HG02610 (cell line): ENCODE results near the gene GLA.

Experiments used
- ATAC-seq: cut with Tn5 transposase; IDR thresholded peaks from one replicate; pipeline ENCODE4 v1.9.1; 2021; ENCODE audit warnings: mild to moderate bottlenecking, moderate library complexity; ENCODE audit not compliant: unreplicated experiment

Gene GLA

GRCh38 chrX:101398694-101399093 lies 9.0 kb downstream of the GLA start:
- ATAC-seq, result no peak

GRCh38 chrX:101397779-101398178 lies 9.9 kb downstream of the GLA start:
- ATAC-seq, result no peak

GRCh38 chrX:101395789-101396188 lies 11.9 kb downstream of the GLA start:
- ATAC-seq, result no peak

DNA sequence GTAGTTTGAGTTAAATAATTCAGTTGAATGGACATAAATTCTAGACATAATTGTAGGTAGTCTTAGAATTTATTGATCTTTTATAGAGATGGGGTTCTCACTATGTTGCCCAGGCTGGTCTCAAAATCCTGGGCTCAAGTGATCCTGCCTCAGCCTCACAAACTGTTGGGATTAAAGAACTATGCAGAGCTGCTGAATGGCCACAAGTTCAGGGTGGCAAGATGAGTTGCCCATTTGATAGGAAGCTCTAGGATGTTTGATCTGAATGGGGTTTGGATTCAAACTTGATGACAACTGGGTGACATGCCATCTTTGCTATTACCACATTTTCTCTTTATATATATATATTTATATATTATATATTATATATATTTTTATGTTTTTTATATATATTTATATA lies 13.4 kb downstream of the GLA start:
- ATAC-seq, result no peak

DNA sequence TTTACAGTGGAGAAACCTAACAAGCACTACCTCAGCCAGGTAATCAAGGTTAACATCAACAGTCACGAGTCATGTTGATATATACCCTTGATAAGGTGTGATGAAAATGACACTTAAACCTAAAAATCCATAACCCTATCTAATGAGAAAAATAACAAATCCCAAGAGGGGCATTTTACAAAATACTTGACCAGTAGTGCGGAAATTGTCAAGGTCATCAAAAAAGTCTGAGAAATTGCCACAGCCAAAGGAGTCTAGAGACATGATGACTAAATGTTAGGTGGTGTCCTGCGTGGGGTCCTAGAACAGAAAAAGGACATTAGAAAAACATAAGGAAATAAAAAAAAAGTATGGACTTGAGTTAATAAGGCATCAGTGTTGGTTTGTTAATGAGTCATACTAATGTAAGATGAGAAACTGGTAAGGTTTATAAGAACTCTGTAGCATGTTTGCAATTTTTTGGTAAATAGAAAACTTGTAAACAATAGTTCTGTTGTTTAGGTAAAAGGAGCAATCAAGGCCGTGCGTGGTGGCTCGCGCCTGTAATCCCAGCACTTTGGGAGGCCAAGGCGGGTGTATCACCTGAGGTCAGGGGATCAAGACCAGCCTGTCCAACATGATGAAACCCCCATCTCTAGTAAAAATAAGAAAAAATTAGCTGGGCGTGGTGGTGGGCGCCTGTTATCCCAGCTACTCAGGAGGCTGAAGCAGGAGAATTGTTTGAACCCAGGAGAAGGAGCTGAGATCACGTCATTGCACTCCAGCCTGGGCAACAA lies 14.0 kb downstream of the GLA start:
- no peak for ATAC-seq

DNA sequence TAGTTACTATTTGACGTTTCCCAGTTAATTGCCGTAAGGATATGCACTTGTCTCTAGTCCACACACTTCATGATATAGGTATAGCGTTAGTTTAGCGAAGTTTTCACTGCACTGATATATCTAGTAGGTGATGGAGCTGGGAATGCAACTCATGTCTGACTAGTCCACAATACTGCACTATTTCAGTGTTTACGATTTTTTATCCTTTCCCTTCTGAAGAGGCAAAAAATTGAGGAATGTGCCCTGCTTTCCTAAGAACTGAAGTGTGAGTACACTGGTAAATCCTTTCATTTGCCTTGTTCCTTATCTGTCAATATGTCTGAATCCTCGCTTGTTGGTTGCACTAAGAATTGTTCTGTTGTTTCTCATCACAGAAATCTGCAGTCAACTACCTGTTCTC lies 15.9 kb downstream of the GLA start:
- ATAC-seq, result no peak

GRCh38 chrX:101390664-101391525 lies 16.8 kb downstream of the GLA start, which contains the start of gene RPL36A:
Gene RPL36A, plus strand, starts transcription at chrX:101391011. Its CDS starts 33 bp downstream, at chrX:101391044.
- ATAC-seq, result peak; percentile 86

DNA sequence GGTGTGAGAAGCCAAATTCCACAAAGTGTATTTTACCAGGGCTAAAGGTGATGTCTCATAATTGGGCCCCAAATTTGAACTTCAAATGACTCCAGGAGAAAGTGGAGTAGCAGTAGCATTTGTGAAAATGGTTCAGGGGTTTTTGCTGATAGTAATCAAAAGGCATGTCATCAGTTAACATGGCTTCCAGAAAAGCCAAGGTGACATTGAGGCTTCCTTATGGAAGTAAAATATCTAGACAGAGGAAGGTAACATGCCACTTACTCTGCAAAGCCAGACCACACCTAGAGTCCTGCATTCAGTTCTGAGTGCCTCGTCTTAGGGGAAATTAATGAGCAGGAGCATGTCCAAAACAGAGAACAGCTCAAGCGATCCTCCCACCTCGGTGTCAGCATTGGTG lies 19.1 kb downstream of the GLA start:
- ATAC-seq, result no peak

DNA sequence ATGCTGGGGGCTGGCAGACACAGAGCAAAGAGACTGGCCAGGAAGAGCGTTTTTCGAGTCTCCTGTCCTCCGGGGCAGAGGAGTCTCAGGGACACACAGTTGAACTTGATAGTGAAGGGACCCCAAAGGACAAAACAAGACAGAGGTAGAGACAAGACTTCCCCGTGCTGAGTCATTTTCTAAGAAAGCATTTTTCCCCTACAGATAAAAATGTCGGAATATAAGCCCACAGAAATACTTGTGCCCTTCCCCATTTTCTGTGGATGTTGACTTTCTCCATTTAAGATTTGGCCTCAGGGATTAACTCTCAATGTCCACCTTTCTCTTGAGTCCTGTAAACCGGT lies 21.2 kb downstream of the GLA start:
- ATAC-seq, result no peak

- ATAC-seq, result peak; percentile 67
These were observed 21.8 kb downstream of the GLA start, which contains the start of gene BTK for GRCh38 chrX:101385795-101386541. Gene BTK, minus strand, starts transcription at chrX:101386191. Its CDS starts 10,907 bp downstream, at chrX:101375284.

DNA sequence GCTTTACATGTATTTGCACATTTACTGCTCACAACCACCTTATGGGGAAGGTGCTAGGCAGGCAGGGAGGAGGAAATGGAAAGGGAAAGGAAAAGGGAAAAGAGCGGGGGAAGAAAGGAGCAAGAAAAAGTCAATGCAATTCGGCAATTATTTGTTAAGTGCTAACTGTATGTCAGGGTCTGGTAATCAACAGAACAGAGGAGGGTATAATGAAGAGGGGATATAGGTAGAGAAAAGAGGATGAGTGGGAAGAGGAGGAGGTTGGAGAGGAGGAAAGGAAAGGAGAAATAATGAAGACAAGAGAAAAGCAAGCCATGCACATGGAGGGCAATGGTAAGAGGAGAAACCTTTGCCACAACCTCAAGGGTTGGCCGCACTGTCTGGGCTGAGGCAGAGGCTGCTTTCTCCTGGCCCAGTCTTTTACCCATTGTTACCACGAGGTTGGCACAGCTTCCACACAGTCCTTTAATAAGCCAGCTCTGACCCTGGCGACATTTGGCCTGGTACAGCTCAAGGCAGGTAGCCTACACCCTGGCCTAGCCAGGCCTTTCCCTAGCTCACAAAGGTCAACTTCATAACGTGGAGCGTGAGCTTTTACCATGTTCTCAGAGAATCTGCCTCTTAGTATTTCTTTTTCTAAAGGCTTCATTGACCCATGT lies 22.6 kb downstream of the GLA start:
- no peak for ATAC-seq

GRCh38 chrX:101383679-101384205 lies 24.0 kb downstream of the GLA start:
- peak; percentile 81 for ATAC-seq

GRCh38 chrX:101377547-101377946 lies 30.2 kb downstream of the GLA start:
- ATAC-seq, result no peak

- ATAC-seq, result peak; percentile 83
These were observed 36.7 kb downstream of the GLA start for GRCh38 chrX:101370888-101371504.

DNA sequence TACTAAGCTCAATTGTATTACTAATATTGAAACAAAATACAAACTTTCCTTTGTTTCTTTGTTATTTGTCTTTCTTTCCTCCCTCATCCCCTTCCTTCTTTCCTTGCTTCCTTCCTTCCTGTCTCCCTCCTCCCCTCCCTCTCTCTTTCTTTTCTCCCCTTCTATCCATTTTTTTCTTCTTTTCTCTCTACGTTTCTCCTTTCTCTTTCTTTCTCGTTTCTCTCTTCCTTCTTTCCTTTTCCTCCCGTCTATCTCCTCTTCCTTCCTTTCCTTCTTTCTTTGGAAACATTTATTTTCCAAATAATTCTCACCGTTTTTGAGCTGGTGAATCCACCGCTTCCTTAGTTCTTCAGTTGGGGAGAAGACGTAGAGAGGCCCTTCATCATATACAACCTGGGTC lies 38.0 kb downstream of the GLA start:
- no peak for ATAC-seq

- no peak for ATAC-seq
These were observed 38.9 kb downstream of the GLA start for GRCh38 chrX:101368800-101369199.

GRCh38 chrX:101365301-101365795 lies 42.4 kb downstream of the GLA start:
- ATAC-seq, result no peak

DNA sequence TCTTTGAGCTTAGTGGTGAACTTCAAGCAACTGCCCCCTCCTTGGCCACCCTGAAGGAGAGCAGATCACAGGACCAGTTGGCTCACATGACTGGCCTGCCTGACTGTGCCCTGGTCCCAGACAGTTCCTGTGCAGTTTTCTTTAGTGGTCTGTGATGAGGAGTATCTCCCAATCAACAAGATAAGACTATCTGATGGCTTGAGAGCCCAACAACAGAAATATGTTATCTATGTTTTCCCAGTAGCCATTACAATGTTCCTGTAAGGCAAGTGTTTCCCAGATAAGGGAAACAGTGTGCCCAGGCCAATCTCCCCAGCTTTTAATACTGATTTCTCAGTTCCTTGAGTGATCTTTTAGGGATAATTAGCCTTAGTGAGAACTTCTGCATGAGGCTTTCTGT lies 45.0 kb downstream of the GLA start:
- ATAC-seq, result no peak

DNA sequence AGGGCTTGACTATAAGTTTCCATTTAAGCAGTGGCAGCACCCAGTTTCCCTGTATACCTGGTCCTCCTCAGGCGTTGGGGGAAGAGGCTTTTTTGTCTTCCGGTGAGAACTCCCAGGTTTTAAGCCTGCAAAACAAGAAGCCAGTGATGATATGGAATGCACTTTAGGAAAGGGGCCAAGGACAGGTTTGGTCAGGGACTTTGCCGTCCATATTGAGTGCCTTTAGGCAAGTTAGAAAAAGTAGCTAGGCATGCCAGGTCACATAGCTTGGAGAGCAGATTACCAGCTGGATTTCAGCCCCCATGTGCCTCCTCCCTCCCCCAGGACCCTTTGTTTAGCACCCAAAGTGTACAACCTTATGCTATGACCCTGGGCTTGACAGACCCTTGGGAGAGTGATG lies 45.6 kb downstream of the GLA start:
- no peak for ATAC-seq

DNA sequence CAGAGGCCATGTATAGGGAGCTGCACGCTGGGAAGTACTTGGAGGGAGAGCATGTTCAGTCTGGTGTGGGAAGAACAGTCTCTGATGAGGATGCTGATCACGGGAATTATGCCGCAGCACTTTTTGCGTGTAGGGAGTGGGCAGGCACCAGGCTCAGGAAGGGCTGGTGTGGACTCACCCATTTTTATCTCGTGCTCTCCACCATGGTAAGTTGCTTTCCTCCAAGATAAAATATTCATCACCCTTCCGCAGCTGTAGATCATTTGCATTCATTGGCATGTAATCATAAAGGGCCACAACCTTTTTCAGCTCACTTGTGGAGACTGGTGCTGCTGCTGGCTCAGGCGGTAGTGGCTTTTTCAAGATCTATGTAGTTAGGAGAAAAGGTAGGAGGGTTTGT lies 47.3 kb downstream of the GLA start:
- no peak for ATAC-seq
